ENCODE measurements around the gene BACE2. TPM values are rescaled to one million over a fixed set of nuclear protein-coding genes. Genes with fewer than 3 reads are reported as not detected.

The BACE2 gene
- total RNA-seq, 1 donor from 2014 or later, result 64.8 TPM

- FAIRE-seq (peak; percentile 77), DNase-seq (ENCODE audit: low read depth) (no peak)
- TF ChIP-seq CTCF (IDR thresholded peaks at IDR 0.05; ENCODE audit: insufficient read depth, low read length, severe bottlenecking), result no peak
- Histone ChIP-seq H3K36me3 (ENCODE audit: control insufficient read depth, insufficient read depth, low read length) (no peaks in the 10 kb centered on the region), H3K27me3 (ENCODE audit: control insufficient read depth, insufficient read depth, low read length) (no peaks in the 10 kb centered on the region), H3K4me3 (ENCODE audit: low read depth, low read length) (no peak overlapping the region)
These were observed 30.1 kb upstream of the BACE2 start for GRCh38 chr21:41137889-41138288.

GRCh38 chr21:41138711-41139110, 29.2 kb upstream of the BACE2 start:
- H3K4me3 ChIP-seq (ENCODE audit: low read depth, low read length), result no peak overlapping the region
- FAIRE-seq (no peak), DNase-seq (ENCODE audit: low read depth) (no peak)
- H3K27me3 ChIP-seq (ENCODE audit: control insufficient read depth, insufficient read depth, low read length), result no peaks in the 10 kb centered on the region
- TF ChIP-seq CTCF (IDR thresholded peaks at IDR 0.05; ENCODE audit: insufficient read depth, low read length, severe bottlenecking), result no peak
- no peaks in the 10 kb centered on the region for H3K36me3 ChIP-seq (ENCODE audit: control insufficient read depth, insufficient read depth, low read length)

- no peaks in the 10 kb centered on the region for H3K36me3 ChIP-seq (ENCODE audit: control insufficient read depth, insufficient read depth, low read length)
- H3K4me3 ChIP-seq (ENCODE audit: low read depth, low read length), result no peak overlapping the region
- no peaks in the 10 kb centered on the region for H3K27me3 ChIP-seq (ENCODE audit: control insufficient read depth, insufficient read depth, low read length)
- DNase-seq (ENCODE audit: low read depth), result no peak
- peak; percentile 99 for FAIRE-seq
- TF ChIP-seq CTCF (IDR thresholded peaks at IDR 0.05; ENCODE audit: insufficient read depth, low read length, severe bottlenecking), result no peak
These were observed 28.7 kb upstream of the BACE2 start for GRCh38 chr21:41139275-41139674.

DNA sequence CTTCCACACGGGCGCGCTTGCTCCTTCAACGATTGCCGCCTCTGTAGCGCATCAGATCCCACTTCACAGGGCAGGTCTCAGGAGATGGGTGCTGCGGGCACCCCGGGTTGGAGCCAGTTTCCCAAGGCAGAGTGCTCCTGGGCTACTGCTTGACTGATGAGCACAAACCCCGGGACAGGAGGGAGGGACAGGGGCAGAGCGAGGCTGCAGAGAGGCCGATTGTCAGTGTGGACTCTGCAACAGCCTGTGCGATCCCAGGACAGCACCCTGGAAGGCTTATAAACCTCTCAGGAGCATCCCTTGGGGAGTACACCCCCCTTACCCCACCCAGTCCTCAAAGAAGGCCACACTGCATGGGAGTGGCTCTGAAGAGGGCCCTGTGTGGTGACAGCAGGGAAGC, 28.0 kb upstream of the BACE2 start:
- no peaks in the 10 kb centered on the region for H3K27me3 ChIP-seq (ENCODE audit: control insufficient read depth, insufficient read depth, low read length)
- no peak for DNase-seq (ENCODE audit: low read depth)
- TF ChIP-seq CTCF (IDR thresholded peaks at IDR 0.05; ENCODE audit: insufficient read depth, low read length, severe bottlenecking), result no peak
- no peak for FAIRE-seq
- no peak overlapping the region for H3K4me3 ChIP-seq (ENCODE audit: low read depth, low read length)
- H3K36me3 ChIP-seq (ENCODE audit: control insufficient read depth, insufficient read depth, low read length), result no peaks in the 10 kb centered on the region

DNA sequence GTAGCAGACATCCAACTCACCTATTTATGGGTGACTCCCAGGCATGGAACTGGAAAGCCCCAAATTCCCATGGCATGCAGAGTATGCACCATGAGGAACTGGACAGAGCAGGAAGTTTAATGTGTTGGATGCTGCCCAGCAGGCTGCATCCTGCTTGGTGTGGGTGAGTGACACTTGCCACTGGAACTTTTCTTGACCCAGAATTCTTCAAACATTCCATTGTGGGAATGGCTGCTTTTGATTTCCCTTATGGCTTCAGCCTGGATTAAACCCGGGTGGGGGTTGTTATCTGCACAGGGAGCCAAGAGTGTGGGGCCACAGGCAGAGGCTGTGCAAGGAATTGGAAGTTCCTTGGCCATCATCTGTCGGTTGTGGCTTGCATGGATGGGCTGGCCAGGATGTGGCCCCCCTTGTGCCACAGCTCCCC, 26.9 kb upstream of the BACE2 start:
- no peaks in the 10 kb centered on the region for H3K27me3 ChIP-seq (ENCODE audit: control insufficient read depth, insufficient read depth, low read length)
- FAIRE-seq (no peak), DNase-seq (ENCODE audit: low read depth) (peak; percentile 35)

More for the DNA sequence above, 26.9 kb upstream of the BACE2 start:
- H3K36me3 ChIP-seq (ENCODE audit: control insufficient read depth, insufficient read depth, low read length), result no peaks in the 10 kb centered on the region
- H3K4me3 ChIP-seq (ENCODE audit: low read depth, low read length), result no peak overlapping the region
- TF ChIP-seq CTCF (IDR thresholded peaks at IDR 0.05; ENCODE audit: insufficient read depth, low read length, severe bottlenecking), result no peak

Data from bronchial epithelial cell (primary cell).